Testis (tissue), 3 donors: ENCODE measurements around the gene HPGDS. TPM values are rescaled to one million over a fixed set of nuclear protein-coding genes. Genes with fewer than 3 reads are reported as not detected.
"Not testable (repeated sequence)": the region's sequence is repeated elsewhere in the genome, so short reads cannot be mapped to it uniquely, and the experiment has no call there.

Experiments
- DNase-seq: peaks from one replicate; pipeline ENCODE4 v3.0.0-alpha.2; 2019
- H3K27ac ChIP-seq, 2 donors: fragments of 200-600 bp; sonication (generic); one replicate each; pipeline ENCODE4 v1.5.1; 2019
- H3K27me3 ChIP-seq: fragments of 200-600 bp; sonication (generic); one replicate; pipeline ENCODE4 v1.5.1; 2019
- H3K36me3 ChIP-seq: fragments of 200-600 bp; sonication (generic); one replicate; pipeline ENCODE4 v1.5.1; 2017; ENCODE audit warnings: low read depth; ENCODE audit errors: missing control alignments
- H3K4me1 ChIP-seq: fragments of 200-600 bp; sonication (generic); one replicate; pipeline ENCODE4 v1.5.1; 2019
- H3K4me3 ChIP-seq, 2 donors: fragments of 200-600 bp; sonication (generic); one replicate each; pipeline ENCODE4 v1.5.1; 2017 to 2019
- H3K9me3 ChIP-seq: fragments of 200-600 bp; sonication (generic); one replicate; pipeline ENCODE4 v1.5.1; 2017
- POLR2A ChIP-seq: fragments of 450-650 bp; IDR thresholded peaks from one replicate; pipeline ENCODE4 v1.6.1; 2017; ENCODE audit warnings: antibody characterized with exemption, mild to moderate bottlenecking, moderate library complexity
- WGBS, 2 donors: methylation state at CpG; one replicate each; pipeline ENCODE4 v1.1.5; 2018; 5-methylcytosine and 5-hydroxymethylcytosine counted together
- intact Hi-C: fragments of 100-400 bp; cut with DNase I; formaldehyde crosslinking; loops from one replicate; pipeline ENCODE4 v1.15.1; 2023; ENCODE audit warnings: low total_unique reads
- polyA plus RNA-seq: library from polyadenylated mRNA; stranded (reverse); fragments of 350-450 nt; fragmentation: Illumina TruSeq; extraction: RNeasy Lipid Tissue Mini Kit (QIAGEN cat#74804); gene quantifications from one replicate; pipeline ENCODE4 v1.2.3, GENCODE V29; 2014; ENCODE audit warnings: low read depth, low replicate concordance; ENCODE audit not compliant: insufficient read depth
- total RNA-seq, 2 donors: library from RNA; depleted of rRNA; stranded (reverse); fragments of >200 nt; gene quantifications; one replicate each; pipeline ENCODE4 v1.2.3, GENCODE V29; 2016
- TF ChIP-seq, protein P1 (sequence below), 3 experiments: fragments of 450-650 bp in 2 of 3; fragments of 200-600 bp in 1 of 3; sonication (generic) in 1 of 3; IDR thresholded peaks; one replicate each; pipeline ENCODE4 v1.5.1; 2016 to 2019; ENCODE audit warnings: antibody characterized with exemption in 3 of 3, mild to moderate bottlenecking in 2 of 3, moderate library complexity in 1 of 3

The HPGDS gene
- total and polyA plus RNA-seq, 3 donors from 2014 or later, result 0.39 to 1.7 (median 0.68) TPM

DNA sequence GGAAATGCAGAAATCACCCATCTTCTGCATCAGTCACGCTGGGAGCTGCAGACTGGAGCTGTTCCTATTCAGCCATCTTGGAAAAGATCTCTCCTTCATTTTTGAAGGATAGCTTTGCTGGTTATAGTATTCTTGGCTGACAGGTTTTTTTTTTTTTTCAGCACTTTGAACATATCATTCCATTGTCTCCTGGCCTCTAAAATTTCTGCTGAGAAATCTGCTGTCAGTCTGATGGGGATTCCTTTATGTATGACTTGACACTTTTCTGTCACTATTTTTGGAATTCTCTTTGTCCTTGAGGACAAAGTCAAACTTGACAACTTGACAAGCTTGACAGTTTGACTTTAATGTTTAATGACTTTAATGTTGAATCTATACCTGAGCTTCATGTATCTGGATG lies 16.8 kb downstream of the HPGDS start:
- intact Hi-C loops, result no loop called here
- H3K36me3 ChIP-seq, result no peaks in the 10 kb centered on the region
- TF ChIP-seq, protein P1, sequence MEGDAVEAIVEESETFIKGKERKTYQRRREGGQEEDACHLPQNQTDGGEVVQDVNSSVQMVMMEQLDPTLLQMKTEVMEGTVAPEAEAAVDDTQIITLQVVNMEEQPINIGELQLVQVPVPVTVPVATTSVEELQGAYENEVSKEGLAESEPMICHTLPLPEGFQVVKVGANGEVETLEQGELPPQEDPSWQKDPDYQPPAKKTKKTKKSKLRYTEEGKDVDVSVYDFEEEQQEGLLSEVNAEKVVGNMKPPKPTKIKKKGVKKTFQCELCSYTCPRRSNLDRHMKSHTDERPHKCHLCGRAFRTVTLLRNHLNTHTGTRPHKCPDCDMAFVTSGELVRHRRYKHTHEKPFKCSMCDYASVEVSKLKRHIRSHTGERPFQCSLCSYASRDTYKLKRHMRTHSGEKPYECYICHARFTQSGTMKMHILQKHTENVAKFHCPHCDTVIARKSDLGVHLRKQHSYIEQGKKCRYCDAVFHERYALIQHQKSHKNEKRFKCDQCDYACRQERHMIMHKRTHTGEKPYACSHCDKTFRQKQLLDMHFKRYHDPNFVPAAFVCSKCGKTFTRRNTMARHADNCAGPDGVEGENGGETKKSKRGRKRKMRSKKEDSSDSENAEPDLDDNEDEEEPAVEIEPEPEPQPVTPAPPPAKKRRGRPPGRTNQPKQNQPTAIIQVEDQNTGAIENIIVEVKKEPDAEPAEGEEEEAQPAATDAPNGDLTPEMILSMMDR (IDR thresholded peaks at IDR 0.05), result no peak
- no peak for TF ChIP-seq POLR2A
- DNase-seq, result no peak
- no peak overlapping the region for H3K4me3 ChIP-seq
- H3K4me1 ChIP-seq, result no peaks in the 10 kb centered on the region
- WGBS, 2 donors, result 75 to 85% methylated on average over 1 of the region's 1 CpG
- H3K27ac ChIP-seq, result no peak overlapping the region
- no peaks in the 10 kb centered on the region for H3K27me3 ChIP-seq
- H3K9me3 ChIP-seq, result no peaks in the 10 kb centered on the region

DNA sequence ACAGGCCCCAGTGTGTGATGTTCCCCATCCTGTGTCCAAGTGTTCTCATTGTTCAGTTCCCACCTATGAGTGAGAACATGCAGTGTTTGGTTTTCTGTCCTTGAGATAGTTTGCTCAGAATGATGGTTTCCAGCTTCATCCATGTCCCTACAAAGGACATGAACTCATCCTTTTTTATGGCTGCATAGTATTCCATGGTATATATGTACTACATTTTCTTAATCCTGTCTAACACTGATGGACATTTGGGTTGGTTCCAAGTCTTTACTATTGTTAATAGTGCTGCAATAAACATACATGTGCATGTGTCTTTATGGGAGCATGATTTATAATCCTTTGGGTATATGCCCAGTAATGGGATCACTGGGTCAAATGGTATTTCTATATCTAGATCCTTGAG lies 22.7 kb downstream of the HPGDS start:
- intact Hi-C loops, result not testable (repeated sequence)

DNA sequence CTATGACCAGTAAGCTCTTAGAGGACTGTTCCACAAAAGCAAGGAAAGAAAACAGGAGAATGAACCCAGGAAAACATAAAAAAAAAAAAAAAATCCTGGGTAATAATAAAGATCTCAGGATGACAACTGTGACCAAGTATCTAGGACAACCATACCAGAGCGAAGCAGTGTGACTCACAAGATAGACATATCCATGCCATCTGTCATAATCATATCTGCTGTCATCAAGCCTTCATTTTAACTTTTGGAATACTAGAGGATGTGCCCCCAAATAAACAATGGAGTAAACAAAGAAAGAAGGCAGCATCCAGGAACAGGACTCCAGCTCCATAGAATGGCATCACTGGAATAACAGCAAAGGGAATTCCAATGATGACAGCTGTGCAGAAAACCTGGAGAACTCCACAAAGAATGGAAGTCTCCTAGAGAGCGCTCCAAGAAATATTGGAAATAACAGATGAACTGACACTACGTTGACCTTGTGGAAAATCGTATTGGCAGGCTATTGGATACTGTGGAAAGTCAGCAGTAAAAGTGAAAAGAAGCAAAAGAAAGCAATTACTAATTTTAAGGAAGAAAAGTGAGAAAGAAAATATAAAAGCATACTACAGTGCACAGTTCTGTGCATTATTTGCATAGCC lies 35.3 kb downstream of the HPGDS start:
- Histone ChIP-seq H3K36me3 (no peaks in the 10 kb centered on the region), H3K9me3 (no peaks in the 10 kb centered on the region), H3K27me3 (no peaks in the 10 kb centered on the region), H3K4me1 (peaks cover 8% of the 10 kb centered on the region), H3K27ac (no peak overlapping the region), H3K4me3 (no peak overlapping the region)
- intact Hi-C loops, result no loop called here
- no peak for DNase-seq
- TF ChIP-seq, protein P1 (IDR thresholded peaks at IDR 0.05), result no peak
- no peak for TF ChIP-seq POLR2A
- 73 to 76% methylated on average over 4 of the region's 4 CpGs for WGBS, 2 donors

More for the DNA sequence above, 22.7 kb downstream of the HPGDS start:
- not testable (repeated sequence) for H3K27ac ChIP-seq, H3K9me3 ChIP-seq, H3K4me1 ChIP-seq, DNase-seq, H3K4me3 ChIP-seq, H3K36me3 ChIP-seq, H3K27me3 ChIP-seq

DNA sequence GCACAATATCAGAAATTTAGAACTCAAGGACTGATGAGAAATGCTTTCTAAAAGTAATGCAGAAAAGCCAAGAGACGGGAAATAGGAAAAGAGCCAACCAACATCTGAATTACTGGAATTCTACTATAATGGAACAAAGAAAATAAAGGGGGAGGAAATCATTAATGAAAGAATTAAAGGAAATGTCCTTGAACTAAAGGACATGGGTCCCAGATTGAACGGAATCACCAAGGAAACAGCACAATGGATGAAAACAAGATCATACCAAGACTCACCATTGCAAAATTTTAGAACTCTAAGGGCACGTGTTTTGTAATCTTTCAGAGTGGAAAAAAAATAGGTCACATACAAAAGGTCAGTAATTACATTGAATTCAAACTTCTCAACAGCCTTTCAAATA lies 35.9 kb downstream of the HPGDS start:
- 26 to 31% methylated on average over 3 of the region's 3 CpGs for WGBS, 2 donors
- Histone ChIP-seq H3K9me3 (no peaks in the 10 kb centered on the region), H3K36me3 (no peaks in the 10 kb centered on the region), H3K4me3 (no peak overlapping the region), H3K27me3 (no peaks in the 10 kb centered on the region), H3K27ac (no peak overlapping the region), H3K4me1 (peaks cover 8% of the 10 kb centered on the region)
- intact Hi-C loops, result no loop called here
- no peak for DNase-seq
- TF ChIP-seq POLR2A, result no peak
- TF ChIP-seq, protein P1 (IDR thresholded peaks at IDR 0.05), result no peak

DNA sequence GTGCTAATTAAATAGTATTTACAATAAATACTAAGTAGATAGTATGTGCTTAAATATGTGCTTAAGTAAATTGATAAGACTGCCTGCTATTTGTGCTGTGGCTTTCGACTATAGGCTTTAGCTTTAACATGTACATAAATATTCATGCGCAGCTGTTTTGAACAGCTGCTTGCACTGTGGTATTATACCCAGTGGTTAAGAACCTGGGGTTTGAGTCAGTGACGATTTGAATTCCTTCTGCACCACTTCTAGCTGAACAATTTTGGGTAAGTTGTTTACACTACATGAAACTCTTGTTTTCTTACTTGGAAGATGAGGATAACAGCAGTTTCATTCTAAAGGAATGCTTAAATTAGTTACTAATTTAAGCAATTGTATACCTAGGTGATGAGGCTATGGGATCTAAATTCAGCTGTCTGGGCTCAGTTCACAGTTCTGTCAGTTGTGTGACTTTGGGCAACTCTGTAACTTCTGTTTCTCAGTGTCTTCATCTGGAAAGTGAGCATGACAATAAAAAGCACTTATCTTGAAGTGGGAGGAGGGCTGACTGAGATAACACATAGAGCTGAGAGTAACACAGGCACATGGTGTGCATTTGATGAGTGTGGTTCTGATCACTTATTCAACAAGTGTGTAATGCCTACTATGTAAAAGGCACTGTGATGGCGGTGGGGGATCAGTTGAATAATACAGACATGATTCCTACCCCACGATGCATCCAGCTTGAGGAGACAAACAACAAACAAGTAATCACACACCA lies 37.0 kb downstream of the HPGDS start:
- intact Hi-C loops, result no loop called here
- no peak for DNase-seq
- Histone ChIP-seq H3K9me3 (no peaks in the 10 kb centered on the region), H3K27ac (no peak overlapping the region), H3K27me3 (no peaks in the 10 kb centered on the region), H3K4me1 (peaks cover 8% of the 10 kb centered on the region), H3K36me3 (no peaks in the 10 kb centered on the region), H3K4me3 (no peak overlapping the region)
- 63 to 72% methylated on average over 5 of the region's 5 CpGs for WGBS, 2 donors
- TF ChIP-seq, protein P1 (IDR thresholded peaks at IDR 0.05), result no peak
- TF ChIP-seq POLR2A, result no peak
